Measurements from ENCODE around the gene ARHGEF38.

The ARHGEF38 gene

GRCh38 chr4:105619188-105619931 lies 66.9 kb downstream of the ARHGEF38 start:
- no peak for DNase-seq

- DNase-seq, result no peak
Measured at GRCh38 chr4:105620640-105621323, 68.4 kb downstream of the ARHGEF38 start.

GRCh38 chr4:105622269-105622668 lies 69.8 kb downstream of the ARHGEF38 start:
- DNase-seq, result no peak

- no peak for DNase-seq
Measured at GRCh38 chr4:105623099-105623498, 70.7 kb downstream of the ARHGEF38 start.

GRCh38 chr4:105624530-105624929 lies 72.1 kb downstream of the ARHGEF38 start:
- no peak for DNase-seq

GRCh38 chr4:105625214-105625613 lies 72.8 kb downstream of the ARHGEF38 start:
- DNase-seq, result no peak

- no peak for DNase-seq
Measured at GRCh38 chr4:105626846-105627245, 74.4 kb downstream of the ARHGEF38 start.

- DNase-seq, result no peak
Measured at GRCh38 chr4:105627620-105628019, 75.2 kb downstream of the ARHGEF38 start.

- DNase-seq, result no peak
Measured at GRCh38 chr4:105630670-105631655, 78.5 kb downstream of the ARHGEF38 start.

- DNase-seq, result no peak
Measured at GRCh38 chr4:105631818-105632400, 79.5 kb downstream of the ARHGEF38 start.

- DNase-seq, result no peak
Measured at GRCh38 chr4:105632599-105632998, 80.2 kb downstream of the ARHGEF38 start.

GRCh38 chr4:105633241-105633640 lies 80.8 kb downstream of the ARHGEF38 start:
- DNase-seq, result no peak

GRCh38 chr4:105634402-105635080 lies 82.1 kb downstream of the ARHGEF38 start:
- DNase-seq, result no peak

GRCh38 chr4:105637408-105638176 lies 85.2 kb downstream of the ARHGEF38 start:
- no peak for DNase-seq

GRCh38 chr4:105641845-105642244 lies 89.4 kb downstream of the ARHGEF38 start:
- DNase-seq, result no peak

- no peak for DNase-seq
Measured at GRCh38 chr4:105644257-105644656, 91.8 kb downstream of the ARHGEF38 start.

- no peak for DNase-seq
Measured at GRCh38 chr4:105645440-105645839, 93.0 kb downstream of the ARHGEF38 start.

GRCh38 chr4:105650190-105650589 lies 97.8 kb downstream of the ARHGEF38 start:
- DNase-seq, result no peak

- DNase-seq, result no peak
Measured at GRCh38 chr4:105651884-105652283, 99.5 kb downstream of the ARHGEF38 start.

GRCh38 chr4:105652286-105652888 lies 100.0 kb downstream of the ARHGEF38 start:
- DNase-seq, result no peak

Measured in CD4-positive, alpha-beta T cell treated with Interleukin-17A for 1 hour (primary cell).